Dermis lymphatic vessel endothelial cell (primary cell): Measurements from ENCODE around the gene TAF4B. TPM values are rescaled to one million over a fixed set of nuclear protein-coding genes. Genes with fewer than 3 reads are reported as not detected.

ENCODE experiments used
- total RNA-seq: library from RNA; depleted of rRNA; stranded (reverse); fragments of >200 nt; gene quantifications from 2 replicates; pipeline ENCODE4 v1.2.1, GENCODE V29; 2014

TAF4B gene
- 0.76 and 2.4 TPM in 2 replicates for total RNA-seq

GRCh38 chr18:26226229-26227050 is at the start of gene TAF4B:
TSS of gene TAF4B (plus strand) at chr18:26226445. CDS start at chr18:26226934, 489 bp downstream.

Other genes starting within 250 kb of the TAF4B start
- 61.2 and 68.0 TPM in 2 replicates for gene SS18, start 135.8 kb upstream of the TAF4B start, total RNA-seq
- gene PSMA8, start 92.6 kb upstream of the TAF4B start, total RNA-seq = not detected in 2 replicates